GM18868 (cell line): ENCODE data around the gene C20orf96.
"Not testable (repeated sequence)": the region's sequence is repeated elsewhere in the genome, so short reads cannot be mapped to it uniquely, and the experiment has no call there.

Experiments
- ATAC-seq: cut with Tn5 transposase; IDR thresholded peaks from one replicate; pipeline ENCODE4 v1.9.1; 2021; ENCODE audit warnings: mild to moderate bottlenecking, moderate library complexity; ENCODE audit not compliant: unreplicated experiment

The C20orf96 gene

DNA sequence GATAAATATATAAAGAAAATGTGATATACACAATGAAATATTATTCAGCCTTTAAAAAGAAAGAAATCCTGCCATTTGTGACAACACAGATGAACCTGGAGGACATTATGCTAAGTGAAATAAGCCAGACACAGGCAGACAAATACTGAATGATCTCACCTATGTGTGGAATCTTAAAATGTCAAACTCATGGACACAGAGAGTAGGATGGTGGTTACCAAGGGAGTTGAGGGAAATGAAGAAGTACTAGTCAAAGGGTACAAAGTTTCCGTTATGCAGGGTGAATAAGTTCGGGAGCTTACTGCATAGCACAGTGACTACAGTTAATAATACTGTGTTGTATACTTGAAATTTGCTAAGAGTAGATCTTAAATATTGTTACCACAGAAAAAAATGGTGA, 47.6 kb downstream of the C20orf96 start:
- ATAC-seq, result no peak

DNA sequence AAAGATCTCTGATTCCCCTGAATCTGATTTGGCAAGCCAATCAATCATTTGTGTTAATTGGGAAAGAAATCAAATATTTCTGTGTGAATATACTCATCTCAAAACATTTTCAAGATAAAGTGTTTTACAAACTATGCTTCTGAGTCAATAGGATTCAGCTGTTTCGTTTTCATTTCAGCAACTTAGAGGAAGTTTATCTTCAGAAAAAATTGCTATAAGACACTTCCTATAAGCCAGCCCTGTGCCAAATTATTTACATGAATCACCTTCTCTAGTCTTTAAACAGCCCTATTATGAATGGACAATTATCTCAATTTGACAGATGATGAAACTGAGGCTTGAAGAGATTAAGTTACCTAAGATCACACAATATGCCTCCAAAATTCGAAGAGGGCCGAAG, 52.6 kb downstream of the C20orf96 start:
- ATAC-seq, result peak; percentile 79

DNA sequence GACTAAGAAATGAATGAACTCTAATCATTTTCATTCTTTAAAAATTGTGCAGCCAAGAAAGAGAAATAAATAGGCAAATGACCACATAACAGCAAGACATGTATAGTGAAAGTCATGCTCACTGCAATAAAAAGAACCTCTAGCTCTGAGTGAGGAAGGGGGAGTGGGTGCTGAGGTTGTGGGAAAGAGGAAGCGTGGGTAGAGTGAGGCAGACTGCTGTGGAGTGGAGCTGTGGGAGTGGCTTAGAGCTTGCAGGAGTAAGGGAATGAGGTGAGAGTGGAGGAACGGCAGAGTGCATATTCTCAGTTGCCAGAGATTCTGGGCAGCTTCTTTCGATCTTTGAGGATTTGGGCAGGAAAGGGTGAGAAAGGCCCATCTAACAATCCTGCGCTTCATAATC, 53.1 kb downstream of the C20orf96 start:
- peak; percentile 64 for ATAC-seq

DNA sequence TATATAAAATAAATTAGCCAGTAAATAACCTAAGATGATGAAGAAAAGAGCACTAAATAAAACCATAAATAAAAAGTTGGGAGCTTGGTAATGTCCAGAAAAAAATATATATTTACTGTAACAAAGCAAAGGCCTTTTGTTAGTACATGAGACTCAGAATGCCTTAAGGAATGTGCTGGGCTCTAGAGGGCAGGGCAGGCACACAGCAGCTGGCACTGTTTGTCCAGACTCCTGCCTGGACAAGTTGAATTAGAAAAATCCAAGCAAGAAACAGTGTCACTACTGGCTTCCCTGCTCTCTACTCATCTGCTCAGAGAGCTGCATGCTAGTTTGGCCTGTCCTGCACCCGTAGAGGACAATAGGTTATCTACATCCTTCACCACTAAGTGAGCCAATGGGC, 54.7 kb downstream of the C20orf96 start:
- ATAC-seq, result no peak

DNA sequence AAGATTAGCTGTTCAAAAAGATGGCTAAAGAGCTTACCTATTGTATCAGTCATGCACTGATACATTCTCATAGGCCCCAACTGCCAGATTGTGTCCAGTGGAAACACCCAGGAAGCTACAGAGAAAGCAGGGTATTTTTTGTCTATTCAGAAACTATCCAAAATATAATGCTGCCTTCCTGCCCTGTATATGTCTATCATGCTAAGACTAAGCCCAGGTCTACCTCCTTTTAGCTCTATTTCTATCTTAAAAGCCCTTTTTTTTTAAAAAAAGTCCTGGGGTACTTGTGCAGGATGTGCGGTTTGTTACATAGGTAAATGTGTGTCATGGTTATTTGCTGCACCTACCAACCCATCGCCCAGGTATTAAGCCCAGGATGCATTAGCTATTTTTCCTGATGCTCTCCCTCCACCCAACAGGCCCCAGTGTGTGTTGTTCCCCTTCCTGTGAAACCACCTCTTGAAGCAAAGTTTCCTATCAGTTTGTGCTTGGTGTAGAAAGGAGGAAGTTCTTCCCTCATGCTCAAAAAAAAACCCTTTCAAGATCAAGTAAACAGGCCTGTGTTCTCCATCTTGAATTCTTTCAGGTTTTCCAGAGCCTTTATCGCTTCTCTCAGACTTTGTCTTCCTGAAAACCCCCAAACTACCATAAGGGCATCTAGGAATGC, 63.0 kb downstream of the C20orf96 start:
- peak; percentile 60 for ATAC-seq

DNA sequence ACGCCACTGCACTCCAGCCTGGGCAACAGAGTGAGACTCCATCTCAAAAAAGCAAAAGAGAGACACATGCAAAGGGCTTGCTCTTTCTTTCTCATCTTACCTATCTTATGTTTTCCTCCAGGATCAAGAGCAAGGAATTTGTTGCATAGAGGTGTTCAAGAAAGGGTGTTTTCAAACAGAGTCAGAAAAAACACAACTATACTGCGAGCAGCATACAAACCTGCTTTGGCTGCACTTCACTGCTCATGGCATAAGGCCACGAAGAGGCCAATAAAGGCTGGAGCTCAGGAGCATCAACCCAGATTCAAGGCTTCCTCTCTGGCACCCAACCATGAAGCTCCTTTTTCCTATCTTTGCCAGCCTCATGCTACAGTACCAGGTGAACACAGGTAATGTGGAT, 63.6 kb downstream of the C20orf96 start, which contains the start of gene DEFB129:
Gene DEFB129 (plus strand): TSS at position 301 of the 400 bp plus-strand sequence. CDS start 31 bp downstream, at position 332.
- no peak for ATAC-seq

DNA sequence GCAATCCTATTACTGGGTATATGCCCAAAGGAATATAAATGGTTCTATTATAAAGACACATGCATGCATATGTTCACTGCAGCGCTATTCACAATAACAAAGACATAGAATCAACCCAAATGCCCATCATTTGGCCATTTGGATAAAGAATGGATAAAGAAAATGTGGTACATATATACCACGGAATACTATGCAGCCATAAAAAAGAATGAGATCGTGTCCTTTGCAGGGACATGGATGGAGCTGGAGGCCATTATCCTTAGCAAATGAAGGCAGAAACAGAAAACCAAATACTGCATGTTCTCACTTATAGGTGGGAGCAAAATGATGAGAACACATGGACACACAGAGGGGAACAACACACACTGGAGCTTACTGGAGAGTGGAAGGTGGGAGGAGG, 64.7 kb downstream of the C20orf96 start:
- ATAC-seq, result not testable (repeated sequence)

DNA sequence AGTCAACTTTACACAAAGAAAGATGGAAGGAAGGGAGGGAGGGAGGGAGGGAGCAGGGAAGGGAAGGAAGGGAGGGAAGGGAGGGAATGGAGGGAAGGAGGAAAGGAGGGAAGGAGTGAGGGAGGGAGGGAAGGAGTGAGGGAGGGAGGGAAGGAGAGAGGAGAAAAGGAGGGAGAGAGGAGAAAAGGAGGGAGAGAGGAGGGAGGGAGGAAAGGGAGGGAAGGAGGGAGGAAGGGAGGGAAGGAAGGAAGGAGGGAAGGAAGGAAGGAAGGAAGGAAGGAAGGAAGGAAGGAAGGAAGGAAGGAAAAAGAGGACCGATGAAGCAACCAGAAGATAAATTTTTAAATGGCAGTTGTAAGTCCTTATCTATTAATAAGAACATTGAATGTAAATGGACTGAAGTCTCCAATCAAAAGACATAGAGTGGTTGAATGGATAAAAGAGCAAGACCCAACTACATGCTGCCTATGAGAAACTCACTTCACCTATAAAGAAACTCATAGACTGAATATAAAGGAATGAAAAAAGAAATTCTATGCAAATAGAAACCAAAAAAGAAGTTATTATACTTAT, 69.2 kb downstream of the C20orf96 start:
- no peak for ATAC-seq
